GM19240 (cell line): ENCODE data around the gene ZNF445.
"Not testable (repeated sequence)": the region's sequence is repeated elsewhere in the genome, so short reads cannot be mapped to it uniquely, and the experiment has no call there.

Source experiments
- DNase-seq: peaks from one replicate; pipeline ENCODE4 v3.0.0; 2011; ENCODE audit warnings: low spot score; ENCODE audit not compliant: insufficient read length

Gene ZNF445

DNA sequence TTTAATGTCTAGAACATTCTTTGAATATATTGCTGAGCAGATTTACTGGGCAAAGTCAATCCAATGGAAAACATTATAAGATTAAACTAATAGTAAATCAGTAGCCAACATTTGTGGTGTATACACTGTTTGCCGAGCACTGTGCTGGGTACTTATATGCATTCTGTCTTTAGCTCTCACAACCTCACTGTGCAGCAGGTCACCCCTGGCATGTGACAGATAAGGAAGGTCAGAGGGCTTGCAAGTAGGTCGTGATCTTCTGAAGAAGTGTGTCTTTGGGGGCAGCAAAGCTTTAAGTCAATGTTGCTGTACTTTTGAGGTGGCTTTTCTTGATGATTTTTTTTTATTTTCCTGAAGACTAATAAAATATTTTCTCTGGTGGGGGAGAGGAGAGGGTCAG lies 76.7 kb downstream of the ZNF445 start:
- no peak for DNase-seq

GRCh38 chr3:44398853-44399252 lies 78.6 kb downstream of the ZNF445 start:
- DNase-seq = no peak

DNA sequence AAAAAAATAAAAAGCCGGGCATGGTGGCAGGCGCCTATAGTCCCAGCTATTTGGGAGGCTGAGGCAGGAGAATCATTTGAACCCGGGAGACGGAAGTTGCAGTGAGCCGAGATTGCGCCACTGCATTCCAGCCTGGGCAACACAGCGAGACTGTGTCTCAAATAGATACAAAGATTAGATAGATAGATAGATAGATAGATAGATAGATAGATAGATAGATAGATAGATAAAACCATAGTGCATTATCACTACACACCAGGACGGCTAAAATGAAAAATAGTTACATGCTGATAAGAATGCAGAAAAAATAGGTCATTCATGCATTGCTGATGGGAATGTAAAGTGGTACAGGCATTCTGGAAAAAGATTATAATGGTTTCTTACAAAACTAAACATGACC lies 79.2 kb downstream of the ZNF445 start:
- DNase-seq = not testable (repeated sequence)

GRCh38 chr3:44396200-44397171 lies 81.0 kb downstream of the ZNF445 start:
- DNase-seq = no peak

DNA sequence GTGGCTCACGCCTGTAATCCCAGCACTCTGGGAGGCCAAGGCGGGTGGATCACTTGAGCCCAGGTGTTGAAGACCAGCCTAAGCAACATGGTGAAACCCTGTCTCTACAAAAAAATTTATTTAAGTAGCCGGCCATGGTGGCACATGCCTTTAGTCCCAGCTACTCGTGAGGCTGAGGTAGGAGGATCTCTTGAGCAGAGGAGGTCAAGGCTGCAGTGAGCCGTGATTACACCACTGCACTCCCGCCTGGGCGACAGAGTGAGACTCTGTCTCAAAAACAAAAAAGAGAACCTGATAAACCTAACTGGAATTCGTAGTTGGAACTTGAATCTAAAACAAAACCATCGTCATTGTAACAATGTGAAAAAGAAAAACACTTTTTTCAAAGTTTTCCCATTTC lies 81.8 kb downstream of the ZNF445 start:
- no peak for DNase-seq

DNA sequence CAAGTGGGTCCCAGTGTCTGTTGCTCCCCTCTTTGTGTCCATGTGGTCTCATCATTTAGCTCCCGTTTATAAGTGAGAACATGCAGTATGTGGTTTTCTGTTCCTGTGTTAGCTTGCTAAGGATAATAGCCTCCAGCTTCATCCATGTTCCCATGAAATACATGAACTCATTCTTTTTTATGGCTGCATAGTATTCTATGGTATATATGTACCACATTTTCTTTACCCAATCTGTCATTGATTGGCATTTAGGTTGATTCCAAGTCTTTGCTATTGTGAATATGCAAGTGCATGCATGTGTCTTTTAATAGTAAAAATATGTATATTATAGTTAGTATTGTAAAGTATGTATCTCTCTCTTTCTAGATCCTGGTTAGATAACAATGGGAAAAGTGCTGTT lies 85.0 kb downstream of the ZNF445 start:
- no peak for DNase-seq

DNA sequence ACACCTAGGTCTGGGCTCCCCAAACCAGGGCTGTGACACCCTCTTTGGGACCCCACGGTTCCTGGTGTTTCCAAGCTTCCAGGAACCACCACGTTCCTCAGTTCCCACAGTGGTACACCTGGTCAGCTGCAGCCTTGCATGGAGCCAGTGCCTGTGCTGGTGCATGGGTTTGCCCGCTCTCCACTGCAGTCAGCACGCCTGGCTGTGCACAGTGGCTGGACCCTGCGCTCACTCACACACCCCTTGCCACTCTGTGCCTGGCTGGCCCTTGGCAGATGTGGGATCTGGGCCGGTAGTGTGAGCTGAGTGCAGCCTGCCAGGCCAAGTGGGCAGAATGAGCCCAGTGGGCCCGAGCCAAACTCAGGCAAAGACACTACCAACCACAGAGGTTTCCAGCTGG lies 90.1 kb downstream of the ZNF445 start:
- no peak for DNase-seq
